ENCODE data around the gene IGFLR1.
A peak's percentile ranks its signal among the peaks of the same experiment; 100 is the strongest.
"Not testable (repeated sequence)": the region's sequence is repeated elsewhere in the genome, so short reads cannot be mapped to it uniquely, and the experiment has no call there.

Gene IGFLR1

DNA sequence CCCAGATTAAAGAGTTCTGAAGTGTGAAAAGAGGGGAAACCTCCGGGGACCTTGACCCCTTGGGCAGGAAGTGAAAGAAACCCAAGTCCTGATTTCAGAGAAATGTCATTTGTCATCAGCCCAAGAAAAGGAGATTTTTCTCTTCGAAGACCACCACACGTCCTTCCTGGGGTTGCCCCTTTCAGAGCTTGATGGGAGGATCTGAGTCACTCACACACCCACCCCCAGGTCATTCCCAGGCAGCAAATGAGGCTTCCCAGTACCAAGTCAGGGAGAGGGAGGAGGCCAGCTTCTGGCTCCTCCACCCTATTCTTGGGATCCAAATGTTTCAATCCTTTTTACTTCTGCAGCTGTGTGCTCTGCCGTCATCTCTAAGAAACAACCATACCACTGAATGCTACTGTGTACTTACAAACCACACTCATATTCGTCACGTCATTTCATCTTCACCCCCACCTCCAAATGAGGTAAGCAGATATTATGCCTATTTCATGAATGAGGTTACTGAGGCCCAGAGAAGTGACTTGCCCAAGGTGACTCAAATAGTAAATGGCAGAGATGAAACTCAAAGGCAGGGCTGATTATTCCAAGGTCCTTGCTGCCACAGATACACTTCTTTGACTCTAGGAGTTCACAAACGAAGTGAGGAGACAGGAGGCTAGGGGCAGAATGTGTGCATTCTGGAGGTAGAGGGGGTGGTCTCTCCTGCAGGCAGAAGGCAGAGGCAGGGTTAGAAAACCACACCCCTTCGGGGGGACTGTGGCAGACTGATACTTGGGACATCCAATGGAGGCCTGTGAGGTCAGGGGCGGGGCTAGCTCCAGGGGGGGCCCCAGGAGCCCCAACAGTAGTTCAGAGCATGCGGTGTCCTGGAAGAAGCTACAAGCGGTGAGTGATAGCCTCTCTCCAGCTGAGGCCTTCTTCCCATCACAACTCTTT lies 29.4 kb downstream of the IGFLR1 start:
- no peak for DNase-seq

DNA sequence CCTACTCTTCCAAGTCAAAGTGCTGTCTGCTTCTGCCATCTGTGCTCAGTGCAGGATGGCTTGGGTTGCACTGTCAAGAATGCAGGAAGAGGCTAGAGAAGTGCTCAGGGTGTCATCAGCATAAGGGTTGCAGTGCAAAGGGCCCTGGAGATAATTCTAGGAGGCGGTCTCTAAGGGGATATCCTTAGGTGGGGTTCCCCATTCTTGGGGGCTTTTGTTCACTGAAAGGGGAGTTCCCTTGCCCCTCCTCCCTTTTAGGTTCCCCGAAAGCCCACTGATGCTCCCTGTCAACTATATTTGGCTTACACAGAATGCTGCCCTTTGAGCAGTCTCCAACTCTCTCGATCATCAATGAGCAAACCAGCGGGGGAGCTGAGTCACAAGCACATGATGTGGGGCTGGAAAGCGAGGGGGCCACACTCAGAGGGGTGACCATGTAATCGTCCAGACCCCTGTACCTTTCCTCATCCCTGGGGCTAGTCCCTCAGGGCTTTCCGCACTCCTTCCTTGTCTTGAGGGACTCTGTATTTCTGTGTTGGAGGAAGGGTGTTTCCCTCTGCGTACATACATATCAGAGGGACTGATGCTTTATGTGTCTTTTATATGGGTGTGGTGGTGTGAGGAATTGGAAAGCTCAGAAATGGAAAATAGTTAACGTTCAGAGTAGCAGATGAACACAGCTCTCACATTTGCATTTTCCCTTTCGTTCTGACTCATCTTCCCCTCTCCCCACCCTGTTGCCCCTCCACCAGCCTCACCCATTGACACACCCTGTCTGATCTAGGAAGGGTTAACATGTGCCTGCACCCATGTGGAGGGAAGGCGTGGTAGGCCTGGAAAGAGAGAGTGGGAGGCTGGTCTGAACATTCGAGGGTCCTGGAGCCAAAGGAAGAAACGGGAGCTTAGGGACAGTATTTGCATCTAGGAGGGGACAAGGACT lies 31.2 kb downstream of the IGFLR1 start:
- peak in 1 of 56 donors; percentile 10 for DNase-seq

DNA sequence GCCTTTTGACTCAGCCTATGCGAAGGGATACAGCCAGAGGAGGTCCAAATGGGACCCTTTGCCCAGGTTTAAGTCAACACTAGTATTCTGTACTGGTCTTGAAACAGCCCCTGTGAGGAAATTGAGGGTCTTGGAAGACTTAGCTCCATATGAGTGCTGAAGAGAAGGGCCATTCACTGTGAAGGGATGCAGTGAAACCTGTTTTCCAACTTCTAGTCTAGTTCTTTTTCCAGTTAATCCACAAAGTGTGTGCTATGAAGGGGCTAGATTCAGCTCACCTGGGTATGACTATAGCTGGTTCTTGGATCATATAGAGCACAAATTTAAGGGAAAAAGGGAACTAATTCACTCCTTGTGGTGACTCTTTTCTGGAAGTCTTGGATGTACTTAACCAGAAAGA lies 33.9 kb downstream of the IGFLR1 start:
- no peak for DNase-seq

DNA sequence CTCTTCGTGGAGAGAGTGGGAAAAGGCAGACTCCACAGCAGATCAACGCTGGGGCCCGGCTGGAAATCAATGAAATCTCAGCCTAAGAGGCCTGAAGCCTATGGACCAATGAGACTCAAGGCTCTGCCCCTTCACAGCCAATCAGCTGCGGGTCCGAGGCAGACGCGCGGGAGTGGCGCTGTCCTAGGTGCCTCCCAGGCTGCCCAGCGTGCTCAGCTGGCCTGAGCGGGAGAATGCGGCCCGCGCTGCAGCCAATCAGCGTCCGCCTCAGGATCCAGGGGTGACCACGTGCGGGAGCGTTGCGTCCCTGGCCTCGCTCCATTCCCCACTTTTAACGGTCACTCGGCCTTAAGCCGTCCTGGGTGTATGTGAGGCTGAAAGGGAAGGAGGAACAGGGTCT lies 38.0 kb downstream of the IGFLR1 start, which contains the start of gene ZBTB32:
Gene ZBTB32 (plus strand): TSS at position 341 of the 400 bp plus-strand sequence. CDS start 10,069 bp downstream, outside the sequence.
- DNase-seq: peak in 3 of 56 donors; percentile 2 to 17 (median 8)

DNA sequence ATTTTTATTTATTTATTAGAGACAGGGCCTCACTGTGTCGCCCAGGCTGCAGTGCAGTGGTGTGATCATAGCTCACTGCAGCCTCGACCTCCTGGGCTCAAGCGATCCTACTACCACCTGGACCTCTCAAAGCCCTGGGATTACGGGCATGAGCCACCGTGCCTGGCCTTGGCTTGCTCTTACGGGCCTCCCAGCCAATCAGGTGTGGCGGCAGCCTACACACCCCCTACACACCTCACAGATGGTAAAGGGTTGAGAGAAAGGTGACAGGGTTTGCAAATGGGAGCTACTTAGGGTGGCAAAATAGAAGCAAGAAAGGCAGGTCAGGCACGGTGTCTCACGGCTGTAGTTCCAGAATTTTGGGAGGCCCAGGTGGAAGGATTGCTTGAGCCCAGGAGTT lies 38.9 kb downstream of the IGFLR1 start:
- no peak for DNase-seq

DNA sequence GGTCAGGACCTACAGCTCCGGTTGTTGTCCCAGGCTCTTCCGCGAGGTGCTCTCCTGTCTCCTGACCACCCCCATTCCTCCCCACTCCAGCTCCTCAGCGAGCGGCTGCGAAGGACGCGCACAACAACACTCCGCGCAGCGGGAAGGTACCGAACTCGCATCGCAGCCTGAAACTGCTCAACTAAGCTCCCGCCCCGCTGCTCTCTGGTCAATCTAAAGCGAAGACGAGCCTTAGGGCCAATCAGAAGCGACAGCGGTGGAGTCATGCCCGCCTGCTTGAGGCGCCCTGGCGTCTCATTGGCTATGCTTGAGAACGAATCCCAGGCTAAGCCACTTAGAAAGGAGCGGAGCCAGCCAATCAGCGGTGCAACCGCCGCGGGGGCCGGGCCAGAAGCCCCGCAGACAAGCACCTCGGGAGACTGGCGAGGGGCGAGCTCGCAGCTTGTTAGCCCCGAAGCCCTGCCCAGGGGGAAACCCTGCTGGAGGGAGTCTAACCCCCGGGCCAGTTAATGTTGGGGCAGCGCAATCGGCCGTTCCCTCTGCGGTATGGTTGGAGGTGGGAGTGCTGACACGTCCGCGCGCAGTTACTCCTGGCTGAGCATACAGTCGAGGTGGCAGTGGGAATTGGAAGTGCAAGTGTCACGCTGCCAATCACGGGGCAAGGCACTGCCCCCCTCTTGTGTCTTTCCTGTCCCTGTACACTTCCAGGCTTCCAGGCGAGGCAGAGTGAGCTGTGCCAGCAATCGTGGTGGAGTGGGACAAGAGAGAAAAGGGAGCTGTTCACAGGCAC lies 39.8 kb downstream of the IGFLR1 start:
- DNase-seq: peak; percentile 45 to 99 (median 95)

DNA sequence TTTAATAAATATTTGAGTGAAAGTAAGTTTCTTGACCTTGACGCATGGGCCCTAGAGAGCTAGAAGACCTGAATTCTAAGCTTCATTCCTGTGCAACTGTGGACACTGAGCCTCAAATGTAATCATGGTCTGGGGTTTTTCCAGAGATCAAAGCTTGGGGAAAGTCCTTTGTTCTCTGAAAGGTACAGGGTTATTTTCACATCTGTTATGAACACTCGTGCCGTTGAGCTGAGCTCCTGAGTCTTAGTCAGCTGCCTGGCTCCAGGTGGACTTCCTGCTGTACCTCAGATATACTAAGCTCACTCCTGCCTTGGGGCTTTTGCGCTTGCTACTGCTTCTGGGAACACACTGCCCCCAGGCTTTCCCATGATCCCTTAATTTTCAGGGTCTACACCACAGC lies 45.4 kb downstream of the IGFLR1 start:
- no peak for DNase-seq

DNA sequence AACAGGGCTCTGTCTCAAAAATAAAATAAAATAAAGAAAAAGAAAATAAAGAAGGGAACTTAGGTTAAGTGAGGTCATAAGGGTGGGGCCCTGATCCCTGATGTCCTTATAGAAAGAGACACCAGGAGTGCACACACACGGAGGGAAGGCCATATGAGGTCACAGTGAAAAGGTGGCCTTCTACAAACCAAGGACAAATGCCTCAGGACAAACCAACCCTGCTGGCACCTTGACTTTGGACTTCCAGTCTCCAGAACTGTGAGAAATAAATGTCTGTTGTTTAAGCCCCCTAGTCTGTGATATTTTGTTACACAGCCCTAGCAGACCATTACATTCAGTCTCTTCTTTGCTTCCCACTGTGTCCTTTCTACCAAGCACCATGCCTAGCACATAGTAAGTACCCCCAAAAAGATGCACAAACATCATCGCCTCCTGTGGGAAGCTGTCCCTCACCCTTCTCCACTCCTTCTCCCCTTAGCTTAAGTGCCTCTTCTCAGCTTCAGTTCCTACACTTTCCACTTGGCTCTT lies 46.3 kb downstream of the IGFLR1 start:
- DNase-seq: no peak

DNA sequence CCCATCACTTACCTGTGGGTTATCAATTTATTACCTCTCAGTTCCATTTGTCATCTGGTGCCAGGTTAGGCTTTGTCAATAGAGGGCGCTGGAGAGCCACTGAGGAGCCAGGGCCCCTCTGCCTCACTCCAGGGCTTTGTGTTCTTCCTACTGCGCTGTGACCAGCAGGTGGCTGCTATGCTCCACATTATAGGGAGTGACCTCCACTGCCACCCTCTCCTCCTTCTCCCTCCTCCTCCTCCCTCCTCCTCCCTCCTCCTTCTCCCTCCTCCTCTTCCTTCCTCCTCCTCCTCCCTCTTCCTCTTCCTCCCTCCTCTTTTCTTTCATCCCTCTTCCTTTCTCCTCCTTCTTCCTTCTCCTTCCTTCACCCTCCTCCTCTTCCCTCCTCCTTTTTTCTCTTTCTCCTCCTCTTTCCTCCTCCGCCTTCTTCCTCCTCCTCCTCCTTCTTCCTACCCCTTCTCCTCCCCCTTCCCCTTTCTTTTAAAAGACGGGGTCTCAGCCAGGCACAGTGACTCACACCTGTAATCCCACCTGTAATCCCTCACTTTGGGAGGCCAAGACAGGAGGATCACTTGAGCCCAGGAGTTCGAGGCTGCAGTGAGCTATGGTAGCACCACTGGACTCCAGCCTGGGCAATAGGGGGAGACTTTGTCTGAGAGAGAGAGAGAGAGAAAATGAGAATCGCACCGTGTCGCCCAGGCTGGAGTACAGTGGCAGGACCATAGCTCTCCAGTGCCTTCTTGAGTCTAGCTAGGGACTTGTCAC lies 48.2 kb downstream of the IGFLR1 start:
- DNase-seq: peak in 55 of 56 donors; percentile 4 to 92 (median 69)

DNA sequence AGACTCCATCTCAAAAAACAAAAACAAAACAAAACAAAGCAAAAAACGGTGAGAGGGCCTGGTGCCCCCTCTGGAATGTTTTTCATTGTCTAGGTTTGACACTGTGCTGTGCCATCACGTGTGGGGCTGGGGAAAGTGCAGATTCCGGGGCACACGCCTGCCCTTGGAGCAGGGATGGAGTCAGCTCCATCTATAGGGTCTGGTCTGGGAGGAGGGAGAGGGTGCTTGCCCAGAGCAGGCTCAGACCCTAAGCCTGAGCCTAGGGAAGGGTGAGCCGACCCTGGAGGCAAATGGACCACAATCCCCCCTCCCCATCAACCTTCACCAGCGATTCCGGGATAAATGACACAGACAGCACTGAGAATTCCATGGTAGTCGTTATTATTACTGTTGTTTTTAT lies 48.8 kb downstream of the IGFLR1 start:
- DNase-seq: no peak

DNA sequence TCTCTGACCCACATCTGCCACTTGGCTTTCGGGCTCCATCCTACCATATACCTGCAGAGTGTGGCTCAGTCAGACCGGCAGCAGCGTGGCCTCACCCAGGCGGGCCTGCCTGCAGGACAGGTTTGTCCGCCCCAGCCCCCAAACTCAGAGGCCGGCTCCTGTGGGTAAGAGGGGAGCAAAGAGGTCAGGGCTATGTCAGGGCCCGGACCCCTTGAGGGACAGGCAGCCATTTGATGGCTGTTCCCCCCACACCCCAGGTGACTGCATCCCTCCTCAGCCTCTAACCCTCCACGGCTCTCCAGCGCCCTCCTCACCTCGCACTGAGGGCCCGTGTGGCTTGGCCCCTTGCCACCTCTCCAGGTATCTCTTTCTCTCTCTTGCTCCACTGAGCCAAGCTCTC lies 50.2 kb downstream of the IGFLR1 start:
- DNase-seq: no peak

DNA sequence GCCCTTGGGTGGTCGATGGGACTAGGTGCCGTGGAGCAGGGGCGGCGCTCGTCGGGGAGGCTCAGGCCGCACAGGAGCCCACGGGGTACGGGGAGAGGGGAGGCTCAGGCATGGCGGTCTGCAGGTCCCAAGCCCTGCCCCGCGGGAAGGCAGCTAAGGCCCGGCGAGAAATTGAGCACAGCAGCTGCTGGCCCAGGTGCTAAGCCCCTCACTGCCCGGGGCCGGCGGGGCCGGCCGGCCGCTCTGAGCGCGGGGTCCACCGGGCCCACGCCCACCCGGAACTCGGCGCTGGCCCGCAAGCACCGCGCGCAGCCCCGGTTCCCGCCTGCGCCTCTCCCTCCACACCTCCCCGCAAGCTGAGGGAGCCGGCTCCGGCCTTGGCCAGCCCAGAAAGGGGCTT lies 51.1 kb downstream of the IGFLR1 start:
- not testable (repeated sequence) for DNase-seq

DNA sequence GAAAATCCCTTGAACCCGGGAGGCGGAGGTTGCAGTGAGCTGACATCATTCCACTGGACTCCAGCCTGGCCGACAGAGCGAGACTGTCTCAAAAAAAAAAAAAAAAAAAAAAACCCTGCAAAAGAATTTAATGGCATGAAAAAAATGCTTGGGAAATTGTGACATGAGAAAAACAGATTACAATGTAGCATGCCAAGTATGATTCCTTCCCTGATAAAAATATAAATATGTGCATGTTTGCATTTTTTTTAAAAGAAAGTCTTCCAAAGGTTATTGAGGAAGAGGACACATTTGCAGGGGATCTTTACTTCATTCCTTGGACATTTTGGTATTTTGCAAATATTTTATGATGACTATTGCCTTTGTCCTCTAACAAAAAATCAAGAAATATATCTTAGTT lies 52.4 kb downstream of the IGFLR1 start:
- no peak for DNase-seq
